ENCODE data around the gene SCARF1.

The SCARF1 gene

DNA sequence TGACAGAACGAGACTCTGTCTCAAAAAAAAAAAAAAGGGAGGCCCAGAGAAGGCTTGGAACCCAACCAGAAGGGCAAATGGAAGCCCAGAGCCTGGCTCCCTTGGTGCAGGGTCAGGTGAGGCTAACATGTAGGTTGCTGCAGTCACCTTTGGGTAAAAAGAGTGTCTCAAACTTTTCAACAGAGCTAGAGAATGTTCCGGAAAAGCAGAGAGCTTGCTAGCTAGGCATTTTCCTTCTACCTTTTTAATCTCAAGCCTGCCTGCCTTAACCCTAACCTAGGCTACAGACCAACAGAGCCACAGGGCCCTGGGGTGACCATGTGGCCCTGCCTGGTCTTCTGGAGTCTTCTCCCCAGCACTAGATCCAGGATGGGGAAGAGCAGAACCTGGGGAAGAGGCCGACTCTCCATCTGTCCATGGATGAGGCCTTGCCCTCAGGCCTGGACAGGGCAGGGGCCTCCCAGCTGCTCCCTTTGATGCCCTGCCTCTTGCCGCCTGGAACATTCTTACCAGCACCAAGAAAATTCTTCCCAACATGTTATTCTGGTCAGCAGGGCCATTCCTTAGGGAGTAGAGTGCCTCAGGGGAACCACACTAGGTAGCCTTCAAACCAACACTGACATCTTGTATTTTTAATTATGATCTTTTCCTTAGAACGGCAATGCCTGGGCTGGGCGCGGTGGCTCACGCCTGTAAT lies 47.0 kb downstream of the SCARF1 start:
- DNase-seq (ENCODE audit: insufficient read length, low spot score) (no peak), FAIRE-seq (no peak)
- TF ChIP-seq SPI1 (IDR thresholded peaks at IDR 0.05; ENCODE audit: low read depth, low read length) (no peak), POLR2A (IDR thresholded peaks at IDR 0.05; ENCODE audit: low read depth, low read length) (no peak), PAX5 (IDR thresholded peaks at IDR 0.05; ENCODE audit: insufficient read depth, low read length, severe bottlenecking) (no peak), POLR2AphosphoS5 (IDR thresholded peaks at IDR 0.05; ENCODE audit: low read depth, low read length) (no peak), POU2F2 (IDR thresholded peaks at IDR 0.05; ENCODE audit: low read depth, low read length) (no peak), TAF1 (IDR thresholded peaks at IDR 0.05; ENCODE audit: low read depth, low read length) (no peak)

- TF ChIP-seq POLR2AphosphoS5 (IDR thresholded peaks at IDR 0.05; ENCODE audit: low read depth, low read length) (no peak), TAF1 (IDR thresholded peaks at IDR 0.05; ENCODE audit: low read depth, low read length) (no peak)
- DNase-seq (ENCODE audit: insufficient read length, low spot score) (no peak), FAIRE-seq (no peak)
Measured at GRCh38 chr17:1597861-1598342, 47.6 kb downstream of the SCARF1 start.

GRCh38 chr17:1593630-1593931 lies 52.0 kb downstream of the SCARF1 start:
- DNase-seq (ENCODE audit: insufficient read length, low spot score) (no peak), FAIRE-seq (no peak)
- TF ChIP-seq TAF1 (IDR thresholded peaks at IDR 0.05; ENCODE audit: low read depth, low read length) (no peak), POLR2A (IDR thresholded peaks at IDR 0.05; ENCODE audit: low read depth, low read length) (no peak), POLR2AphosphoS5 (IDR thresholded peaks at IDR 0.05; ENCODE audit: low read depth, low read length) (no peak), PAX5 (IDR thresholded peaks at IDR 0.05; ENCODE audit: insufficient read depth, low read length, severe bottlenecking) (no peak), POU2F2 (IDR thresholded peaks at IDR 0.05; ENCODE audit: low read depth, low read length) (no peak), SPI1 (IDR thresholded peaks at IDR 0.05; ENCODE audit: low read depth, low read length) (no peak)

DNA sequence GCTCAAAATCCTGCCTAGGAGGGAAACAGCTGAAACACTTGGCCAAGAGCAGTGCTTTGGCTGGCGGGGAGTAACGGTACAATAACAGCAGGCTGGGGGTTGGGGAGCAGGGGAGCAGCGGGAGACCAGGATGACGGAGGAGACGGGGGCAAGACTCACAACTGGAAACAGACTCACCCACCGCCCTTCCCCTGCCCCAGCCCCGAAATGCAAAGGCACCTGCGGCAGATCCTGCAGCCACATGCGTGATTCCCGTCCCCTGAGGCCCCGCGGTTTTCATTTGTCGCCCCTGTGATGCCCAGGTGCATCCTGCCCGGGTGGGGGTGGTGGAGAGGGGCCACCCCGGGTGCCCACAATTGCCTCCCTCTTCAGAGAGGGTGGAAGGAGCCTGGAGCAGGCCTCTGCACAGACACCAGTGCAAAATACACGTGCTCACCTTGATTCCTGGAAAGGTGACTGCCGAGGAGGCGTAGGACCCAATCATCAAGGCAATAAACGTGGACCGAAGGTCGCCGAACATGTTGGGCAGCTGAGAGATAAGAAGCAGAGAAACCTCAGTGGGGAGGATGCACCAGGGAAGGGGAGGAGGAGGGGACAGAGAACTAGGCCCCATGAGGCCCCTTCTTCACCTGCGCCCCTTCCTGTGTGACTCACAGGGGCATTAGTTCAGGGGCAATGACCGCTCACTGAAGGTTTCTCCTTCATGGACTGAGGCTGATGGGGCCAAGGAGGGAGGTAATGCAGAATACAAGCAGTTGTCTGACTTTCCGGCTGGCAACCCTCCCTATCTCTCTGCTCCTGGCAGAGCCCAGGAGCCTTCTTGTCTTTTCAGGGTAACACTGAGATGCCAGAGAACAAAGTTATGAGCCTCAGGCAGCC lies 52.5 kb downstream of the SCARF1 start:
- peak; percentile 93 for FAIRE-seq
- TF ChIP-seq PAX5 (IDR thresholded peaks at IDR 0.05; ENCODE audit: insufficient read depth, low read length, severe bottlenecking): peak; percentile 7
- TF ChIP-seq SPI1 (IDR thresholded peaks at IDR 0.05; ENCODE audit: low read depth, low read length): no peak
- TF ChIP-seq POU2F2 (IDR thresholded peaks at IDR 0.05; ENCODE audit: low read depth, low read length): peak; percentile 49; the same call in 1 of the 2 replicates
- no peak for DNase-seq (ENCODE audit: insufficient read length, low spot score)

GRCh38 chr17:1591474-1592090 lies 54.0 kb downstream of the SCARF1 start:
- TF ChIP-seq TAF1 (IDR thresholded peaks at IDR 0.05; ENCODE audit: low read depth, low read length) (no peak), PAX5 (IDR thresholded peaks at IDR 0.05; ENCODE audit: insufficient read depth, low read length, severe bottlenecking) (no peak), POLR2A (IDR thresholded peaks at IDR 0.05; ENCODE audit: low read depth, low read length) (no peak), POLR2AphosphoS5 (IDR thresholded peaks at IDR 0.05; ENCODE audit: low read depth, low read length) (no peak), POU2F2 (IDR thresholded peaks at IDR 0.05; ENCODE audit: low read depth, low read length) (no peak)
- FAIRE-seq (no peak), DNase-seq (ENCODE audit: insufficient read length, low spot score) (no peak)

GRCh38 chr17:1590747-1591473 lies 54.6 kb downstream of the SCARF1 start:
- FAIRE-seq: no peak
- no peak for DNase-seq (ENCODE audit: insufficient read length, low spot score)
- no peak for TF ChIP-seq PAX5 (IDR thresholded peaks at IDR 0.05; ENCODE audit: insufficient read depth, low read length, severe bottlenecking)
- TF ChIP-seq TAF1 (IDR thresholded peaks at IDR 0.05; ENCODE audit: low read depth, low read length): no peak
- TF ChIP-seq SPI1 (IDR thresholded peaks at IDR 0.05; ENCODE audit: low read depth, low read length): no peak
- TF ChIP-seq POLR2AphosphoS5 (IDR thresholded peaks at IDR 0.05; ENCODE audit: low read depth, low read length): no peak
- no peak for TF ChIP-seq POU2F2 (IDR thresholded peaks at IDR 0.05; ENCODE audit: low read depth, low read length)
- no peak for TF ChIP-seq POLR2A (IDR thresholded peaks at IDR 0.05; ENCODE audit: low read depth, low read length)

DNA sequence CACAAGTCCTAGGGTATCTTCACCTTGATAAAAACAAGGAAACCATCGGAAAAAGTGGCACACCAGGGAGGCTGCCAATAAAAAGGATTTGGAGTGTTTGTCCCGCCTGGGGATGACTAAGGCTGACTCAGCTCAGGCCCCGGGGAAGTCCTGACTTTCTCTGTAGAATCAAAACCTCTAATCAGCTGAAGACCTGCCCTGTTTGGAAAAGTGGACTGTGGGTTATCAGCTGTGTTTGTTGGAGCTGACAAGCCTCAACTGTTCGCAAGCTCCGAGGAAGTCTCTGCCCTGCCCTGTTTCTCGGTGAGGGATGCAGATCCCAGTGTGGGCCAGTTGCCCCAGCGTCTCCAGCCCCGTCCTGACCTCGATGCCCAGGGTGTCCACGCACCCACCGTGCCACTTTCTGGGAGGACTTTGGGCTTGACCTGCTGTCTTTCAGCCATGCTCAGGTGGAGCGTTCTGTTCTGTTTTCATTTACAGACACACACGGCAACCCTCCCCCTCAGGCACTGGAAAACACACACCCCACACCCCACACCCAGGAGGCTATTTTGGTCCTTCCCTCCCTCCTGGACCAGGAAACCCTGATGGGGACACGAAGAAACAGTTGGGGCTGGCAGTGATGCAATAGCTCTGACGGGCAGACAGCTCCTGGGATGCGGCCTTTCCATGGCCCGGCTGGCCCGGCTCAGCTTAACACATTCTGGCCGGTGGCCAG lies 55.3 kb downstream of the SCARF1 start:
- FAIRE-seq: peak; percentile 31
- DNase-seq (ENCODE audit: insufficient read length, low spot score): no peak

GRCh38 chr17:1588821-1589585 lies 56.5 kb downstream of the SCARF1 start:
- TF ChIP-seq POU2F2 (IDR thresholded peaks at IDR 0.05; ENCODE audit: low read depth, low read length) (no peak), POLR2A (IDR thresholded peaks at IDR 0.05; ENCODE audit: low read depth, low read length) (no peak), TAF1 (IDR thresholded peaks at IDR 0.05; ENCODE audit: low read depth, low read length) (no peak), PAX5 (IDR thresholded peaks at IDR 0.05; ENCODE audit: insufficient read depth, low read length, severe bottlenecking) (no peak), SPI1 (IDR thresholded peaks at IDR 0.05; ENCODE audit: low read depth, low read length) (no peak), POLR2AphosphoS5 (IDR thresholded peaks at IDR 0.05; ENCODE audit: low read depth, low read length) (no peak)
- FAIRE-seq (no peak), DNase-seq (ENCODE audit: insufficient read length, low spot score) (no peak)

More for the DNA sequence above, 55.3 kb downstream of the SCARF1 start:
- TF ChIP-seq POLR2A (IDR thresholded peaks at IDR 0.05; ENCODE audit: low read depth, low read length) (no peak), SPI1 (IDR thresholded peaks at IDR 0.05; ENCODE audit: low read depth, low read length) (no peak), POU2F2 (IDR thresholded peaks at IDR 0.05; ENCODE audit: low read depth, low read length) (no peak), TAF1 (IDR thresholded peaks at IDR 0.05; ENCODE audit: low read depth, low read length) (no peak), PAX5 (IDR thresholded peaks at IDR 0.05; ENCODE audit: insufficient read depth, low read length, severe bottlenecking) (no peak), POLR2AphosphoS5 (IDR thresholded peaks at IDR 0.05; ENCODE audit: low read depth, low read length) (no peak)
